OCI-LY7 (cell line): ENCODE results near the gene COG8. TPM values are rescaled to one million over a fixed set of nuclear protein-coding genes. Genes with fewer than 3 reads are reported as not detected.

Experiments used
- BruUV-seq: library from RNA; stranded (reverse); fragments of 400-500 nt; replicated peaks from 2 replicates; lab custom pipeline; 2021; lab: Mats Ljungman, UMichigan
- CTCF ChIA-PET: fragments of 300-600 bp; sonication (Branson Sonifier 250); formaldehyde crosslinking; loops from one replicate; lab custom pipeline; 2022; ENCODE audit warnings: antibody characterized with exemption; ENCODE audit not compliant: unreplicated experiment; lab: Charles Lee
- POLR2A ChIA-PET: fragments of 300-600 bp; sonication (Branson Sonifier 250); formaldehyde crosslinking; loops from one replicate; lab custom pipeline; 2022; ENCODE audit warnings: antibody characterized with exemption; lab: Charles Lee
- DNase-seq: peaks from one replicate; pipeline ENCODE4 v3.0.0-alpha.2; 2015; ENCODE audit warnings: low spot score
- H2AFZ ChIP-seq: fragments of 200-600 bp; sonication (generic), shearing (Covaris generic); 2 replicates; pipeline ENCODE4 v1.6.1; 2014; ENCODE audit warnings: mild to moderate bottlenecking, antibody characterized with exemption, low read length, moderate library complexity
- H3K27ac ChIP-seq: fragments of 200-600 bp; sonication (generic); 2 replicates; pipeline ENCODE4 v1.5.1; 2014; ENCODE audit warnings: mixed run types, low read depth, mild to moderate bottlenecking, moderate library complexity, low read length, inconsistent platforms; ENCODE audit not compliant: poor library complexity, severe bottlenecking
- H3K36me3 ChIP-seq: fragments of 200-600 bp; sonication (generic); 2 replicates; pipeline ENCODE4 v1.6.1; 2014; ENCODE audit warnings: mild to moderate bottlenecking, antibody characterized with exemption, low read length, moderate library complexity, mixed read lengths; ENCODE audit not compliant: insufficient read depth
- H3K4me1 ChIP-seq: fragments of 200-600 bp; sonication (generic); 2 replicates; pipeline ENCODE4 v1.5.1; 2014; ENCODE audit warnings: mild to moderate bottlenecking, low read length; ENCODE audit not compliant: insufficient read depth, poor library complexity, severe bottlenecking
- H3K4me2 ChIP-seq: fragments of 200-600 bp; sonication (generic); 2 replicates; pipeline ENCODE4 v1.6.1; 2014; ENCODE audit warnings: mild to moderate bottlenecking, low read length
- H3K4me3 ChIP-seq: fragments of 200-600 bp; sonication (generic); 2 replicates; pipeline ENCODE4 v1.5.1; 2014; ENCODE audit warnings: mild to moderate bottlenecking, low read depth, low read length; ENCODE audit not compliant: poor library complexity, severe bottlenecking
- H3K79me2 ChIP-seq: fragments of 200-600 bp; sonication (generic); 2 replicates; pipeline ENCODE4 v1.6.1; 2016; ENCODE audit warnings: low read depth, mild to moderate bottlenecking, low read length, moderate library complexity, mixed read lengths; ENCODE audit not compliant: insufficient read depth
- H3K9me2 ChIP-seq: fragments of 200-600 bp; sonication (generic); 2 replicates; pipeline ENCODE4 v1.6.1; 2016; ENCODE audit warnings: mild to moderate bottlenecking, low read length, mixed read lengths; ENCODE audit not compliant: insufficient read depth
- H3K9me3 ChIP-seq: fragments of 200-600 bp; sonication (generic); 2 replicates; pipeline ENCODE4 v1.6.1; 2014; ENCODE audit warnings: mild to moderate bottlenecking, mixed run types, low read length, mixed read lengths
- H4K20me1 ChIP-seq: fragments of 200-600 bp; sonication (generic); 2 replicates; pipeline ENCODE4 v1.6.1; 2014; ENCODE audit warnings: mild to moderate bottlenecking, antibody characterized with exemption, low read length, moderate library complexity, mixed read lengths; ENCODE audit not compliant: insufficient read depth
- EZH2phosphoT487 ChIP-seq: fragments of 200-600 bp; sonication (generic); IDR thresholded peaks from 2 replicates; pipeline ENCODE4 v1.6.1; 2018; ENCODE audit warnings: low read depth, borderline replicate concordance, mild to moderate bottlenecking, mixed run types, antibody characterized with exemption, low read length, moderate library complexity, mixed read lengths
- intact Hi-C: fragments of 100-400 bp; cut with micrococcal nuclease; formaldehyde crosslinking; loops from one replicate; pipeline ENCODE4 v1.10.0; 2022; ENCODE audit not compliant: unreplicated experiment
- total RNA-seq, 2 experiments: library from RNA; depleted of rRNA in 1 of 2; stranded (reverse); fragments of >200 nt in 1 of 2; shearing (Covaris generic) in 1 of 2; gene quantifications; 2 replicates each; pipeline ENCODE4 v1.2.3, GENCODE V29; 2014 to 2022
- TF ChIP-seq, protein P1 (sequence below): fragments of 200-600 bp; sonication (generic); conservative IDR thresholded peaks from 2 replicates; pipeline ENCODE4 v1.5.1; 2014; ENCODE audit warnings: mild to moderate bottlenecking, antibody characterized with exemption, low read length, moderate library complexity, mixed read lengths

The COG8 gene
- total RNA-seq, 2 experiments from 2014 or later: 55.9 to 60.3 TPM

- TF ChIP-seq, protein P1, sequence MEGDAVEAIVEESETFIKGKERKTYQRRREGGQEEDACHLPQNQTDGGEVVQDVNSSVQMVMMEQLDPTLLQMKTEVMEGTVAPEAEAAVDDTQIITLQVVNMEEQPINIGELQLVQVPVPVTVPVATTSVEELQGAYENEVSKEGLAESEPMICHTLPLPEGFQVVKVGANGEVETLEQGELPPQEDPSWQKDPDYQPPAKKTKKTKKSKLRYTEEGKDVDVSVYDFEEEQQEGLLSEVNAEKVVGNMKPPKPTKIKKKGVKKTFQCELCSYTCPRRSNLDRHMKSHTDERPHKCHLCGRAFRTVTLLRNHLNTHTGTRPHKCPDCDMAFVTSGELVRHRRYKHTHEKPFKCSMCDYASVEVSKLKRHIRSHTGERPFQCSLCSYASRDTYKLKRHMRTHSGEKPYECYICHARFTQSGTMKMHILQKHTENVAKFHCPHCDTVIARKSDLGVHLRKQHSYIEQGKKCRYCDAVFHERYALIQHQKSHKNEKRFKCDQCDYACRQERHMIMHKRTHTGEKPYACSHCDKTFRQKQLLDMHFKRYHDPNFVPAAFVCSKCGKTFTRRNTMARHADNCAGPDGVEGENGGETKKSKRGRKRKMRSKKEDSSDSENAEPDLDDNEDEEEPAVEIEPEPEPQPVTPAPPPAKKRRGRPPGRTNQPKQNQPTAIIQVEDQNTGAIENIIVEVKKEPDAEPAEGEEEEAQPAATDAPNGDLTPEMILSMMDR: no peak
- no peak for TF ChIP-seq EZH2phosphoT487
- intact Hi-C loops: no loop called here
- H3K36me3 ChIP-seq: peaks cover 92% of the 10 kb centered on the region
- no peak overlapping the region for H3K27ac ChIP-seq
- H3K4me1 ChIP-seq: peaks cover 2% of the 10 kb centered on the region
- BruUV-seq: no TSS peak
- no peak overlapping the region for H2AFZ ChIP-seq
- CTCF ChIA-PET: no interaction called here
- no peak overlapping the region for H3K4me3 ChIP-seq
- no peaks in the 10 kb centered on the region for H3K9me3 ChIP-seq
- no peak for DNase-seq
- H3K4me2 ChIP-seq: no peak overlapping the region
- peaks cover 24% of the 10 kb centered on the region; the same call in 1 of the 2 replicates for H3K79me2 ChIP-seq
- peaks cover 10% of the 10 kb centered on the region; the same call in 1 of the 2 replicates for H4K20me1 ChIP-seq
- POLR2A ChIA-PET: interaction anchor here (2.3 kb wide), 1 partner anchor 9 kb away, joined by 7 read pairs; the partner anchor contains the start of gene PDF
- H3K9me2 ChIP-seq: no peaks in the 10 kb centered on the region
Measured at GRCh38 chr16:69319826-69320739, 19.3 kb downstream of the COG8 start.

- no peak overlapping the region for H3K27ac ChIP-seq
- no peak overlapping the region for H3K4me3 ChIP-seq
- no peaks in the 10 kb centered on the region for H3K4me1 ChIP-seq
- no peak overlapping the region for H2AFZ ChIP-seq
- no peak overlapping the region for H3K4me2 ChIP-seq
- H3K9me2 ChIP-seq: no peaks in the 10 kb centered on the region
- ChIA-PET POLR2A (interaction anchor here (2.3 kb wide), 1 partner anchor 10 kb away, joined by 7 read pairs; the partner anchor contains the start of gene PDF), CTCF (no interaction called here)
- intact Hi-C loops: no loop called here
- no TSS peak for BruUV-seq
- peaks cover 92% of the 10 kb centered on the region for H3K36me3 ChIP-seq
- no peaks in the 10 kb centered on the region for H3K9me3 ChIP-seq
- peaks cover 7% of the 10 kb centered on the region; the same call in 1 of the 2 replicates for H4K20me1 ChIP-seq
- no peak for DNase-seq
- peaks cover 20% of the 10 kb centered on the region; the same call in 1 of the 2 replicates for H3K79me2 ChIP-seq
- TF ChIP-seq, protein P1: no peak
- no peak for TF ChIP-seq EZH2phosphoT487
Measured at GRCh38 chr16:69319381-69319780, 20.0 kb downstream of the COG8 start.
